HPDE6-E6E7 (cell line): ENCODE data around the gene DNAJC24.

Source experiments
- DNase-seq: peaks from one replicate; pipeline ENCODE4 v3.0.0; 2011; ENCODE audit warnings: missing footprints; ENCODE audit errors: extremely low spot score

The DNAJC24 gene

DNA sequence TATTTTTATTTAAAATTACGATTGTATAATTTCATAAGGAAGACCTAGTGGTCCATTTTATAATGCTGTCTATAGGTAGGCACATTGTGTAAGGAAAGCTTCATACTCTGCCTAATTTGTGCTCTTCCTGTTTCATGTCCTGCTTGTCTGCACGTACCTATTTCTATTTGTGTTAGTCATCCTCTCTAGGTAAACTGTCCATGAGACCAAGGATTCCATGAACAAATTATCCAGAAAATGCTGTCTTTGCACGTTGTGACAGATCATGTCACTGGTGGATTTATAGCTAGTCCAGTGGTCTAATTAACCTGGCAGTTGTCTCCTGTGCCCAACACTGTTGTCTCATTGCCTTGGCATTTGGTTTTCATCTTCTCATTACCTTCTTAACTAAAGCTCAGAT, 44.7 kb downstream of the DNAJC24 start:
- no peak for DNase-seq

GRCh38 chr11:31415435-31415834, 45.8 kb downstream of the DNAJC24 start:
- DNase-seq = no peak

- no peak for DNase-seq
Measured at GRCh38 chr11:31417357-31417756, 47.7 kb downstream of the DNAJC24 start.

DNA sequence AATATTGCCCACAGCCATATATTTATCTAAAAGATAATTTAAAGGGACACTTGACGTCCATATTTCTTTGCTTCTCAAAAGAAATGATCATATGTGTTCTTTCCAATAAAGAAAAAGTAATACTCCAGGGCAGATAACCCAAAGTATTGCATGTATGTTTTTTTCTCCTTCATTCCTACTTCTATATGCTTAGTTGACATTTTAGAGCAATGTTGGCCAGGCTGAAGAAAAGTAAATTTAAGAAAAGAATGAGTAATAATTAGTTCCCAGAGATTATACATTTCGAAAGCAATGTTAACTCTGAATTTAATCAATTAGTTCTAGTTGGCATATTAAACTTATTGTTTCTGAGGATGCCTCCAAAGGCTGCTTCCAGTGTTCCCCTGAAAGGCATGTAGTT, 48.2 kb downstream of the DNAJC24 start:
- DNase-seq = no peak

- no peak for DNase-seq
Measured at GRCh38 chr11:31419138-31419537, 49.5 kb downstream of the DNAJC24 start.

GRCh38 chr11:31419669-31420068, 50.0 kb downstream of the DNAJC24 start:
- DNase-seq = no peak

- no peak for DNase-seq
Measured at GRCh38 chr11:31421820-31422219, 52.2 kb downstream of the DNAJC24 start.

- DNase-seq = no peak
Measured at GRCh38 chr11:31422703-31423102, 53.0 kb downstream of the DNAJC24 start.

- no peak for DNase-seq
Measured at GRCh38 chr11:31424652-31425051, 55.0 kb downstream of the DNAJC24 start.

- no peak for DNase-seq
Measured at GRCh38 chr11:31433851-31434250, 64.2 kb downstream of the DNAJC24 start.

DNA sequence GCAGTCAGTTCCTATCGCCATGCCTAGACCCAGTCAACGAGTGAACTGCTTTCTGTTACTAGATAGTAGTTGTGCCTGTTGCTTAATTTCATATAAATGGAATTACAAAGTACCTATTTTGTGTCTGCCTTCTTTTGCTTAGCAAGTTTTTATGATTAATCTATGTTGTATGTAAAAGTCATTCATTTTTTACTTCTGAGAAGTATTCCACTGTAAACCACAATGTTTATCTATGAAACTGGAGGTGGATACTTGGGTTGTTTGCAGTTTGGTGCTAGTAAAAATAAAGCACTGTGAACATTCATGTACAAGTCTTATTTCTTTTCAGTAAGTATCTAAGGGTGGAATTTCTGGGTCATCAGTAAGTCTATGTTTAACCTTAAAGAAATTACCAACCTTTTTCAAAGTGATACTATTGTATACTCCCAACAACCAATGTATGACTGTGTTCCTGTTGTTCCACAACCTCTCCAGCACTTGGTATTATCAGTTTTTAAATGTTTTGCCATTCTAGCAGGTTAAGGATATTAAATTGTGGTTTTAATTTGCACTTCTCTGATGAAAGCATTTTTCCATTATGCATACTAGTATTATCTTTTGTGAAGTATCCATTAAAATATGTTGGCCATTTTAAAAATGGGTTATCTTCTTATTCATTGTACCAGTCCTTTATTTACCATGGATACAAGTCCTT, 68.2 kb downstream of the DNAJC24 start:
- no peak for DNase-seq

- no peak for DNase-seq
Measured at GRCh38 chr11:31441296-31441695, 71.6 kb downstream of the DNAJC24 start.

DNA sequence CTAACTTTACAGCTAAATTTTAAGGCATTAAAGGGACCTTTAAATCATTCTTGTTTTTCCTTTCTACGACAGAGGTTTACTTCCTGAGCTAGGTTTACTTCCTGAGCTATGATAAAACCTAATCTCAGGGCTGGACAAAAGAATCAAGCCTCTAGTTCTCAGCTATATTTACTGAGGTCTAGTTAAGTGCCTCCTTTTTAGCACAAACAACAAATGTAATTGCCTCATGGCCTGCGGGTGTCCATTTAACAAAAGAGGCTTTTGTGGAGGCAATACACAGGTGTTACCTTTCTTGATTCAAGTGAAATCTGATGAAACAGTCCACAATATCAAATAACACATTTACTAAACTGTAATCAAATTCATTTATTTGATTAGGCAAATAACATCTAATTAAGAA, 72.4 kb downstream of the DNAJC24 start:
- DNase-seq = no peak

GRCh38 chr11:31443802-31444201, 74.1 kb downstream of the DNAJC24 start:
- no peak for DNase-seq

DNA sequence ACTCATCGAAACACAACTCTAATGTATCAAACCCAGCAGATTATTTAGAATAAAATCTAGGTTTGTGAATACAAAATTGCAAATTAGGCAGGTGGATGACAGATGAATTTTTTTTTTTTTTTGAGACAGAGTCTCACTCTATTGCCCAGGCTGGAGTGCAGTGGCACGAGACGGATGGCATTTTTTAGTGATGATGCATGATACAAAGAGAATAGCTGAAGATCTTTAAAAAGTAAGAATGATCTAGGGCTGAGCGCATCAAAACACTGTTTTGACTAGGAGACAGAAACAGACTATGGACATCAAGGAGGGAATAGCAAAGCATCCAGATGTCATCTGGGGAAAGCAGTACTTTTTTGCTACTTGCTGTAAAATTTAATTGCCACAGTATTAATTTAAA, 76.0 kb downstream of the DNAJC24 start:
- DNase-seq = no peak

DNA sequence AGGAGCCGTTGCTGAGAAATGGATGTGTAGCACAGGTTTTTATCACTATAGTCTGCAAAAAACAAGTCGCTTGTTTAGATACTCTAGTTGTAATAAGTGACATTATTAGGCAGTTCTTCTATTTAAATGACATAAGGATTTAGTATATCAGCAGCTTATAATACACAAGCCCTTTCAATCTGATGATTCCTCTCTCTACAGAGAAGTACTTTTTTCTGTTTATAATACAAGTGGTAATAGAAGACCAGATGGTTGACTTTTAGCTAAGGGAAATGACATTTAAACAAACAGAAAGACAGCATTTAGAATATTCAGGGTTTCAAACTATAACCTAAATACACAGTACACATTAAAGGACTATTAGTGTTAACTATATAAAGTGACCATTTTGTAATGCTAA, 79.4 kb downstream of the DNAJC24 start:
- DNase-seq = no peak

DNA sequence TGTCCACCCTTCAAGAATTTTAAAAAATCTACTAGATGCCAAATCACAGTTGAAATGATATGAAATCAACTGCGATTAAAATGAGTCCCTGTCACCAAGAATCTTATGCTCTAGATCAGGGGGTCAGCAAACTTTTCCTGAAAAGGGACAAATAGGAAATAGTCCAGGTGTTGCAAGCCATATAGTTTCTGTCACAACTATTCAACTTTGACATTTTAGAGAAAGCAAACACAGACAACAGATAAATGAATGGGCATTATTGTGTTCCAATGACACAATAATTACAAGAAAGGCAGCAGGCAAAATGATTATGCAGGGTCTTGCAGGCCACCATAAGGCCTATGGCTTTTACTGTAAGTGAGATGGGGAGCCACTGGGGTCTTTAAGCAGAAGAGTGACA, 81.2 kb downstream of the DNAJC24 start:
- DNase-seq = no peak

GRCh38 chr11:31455177-31455576, 85.5 kb downstream of the DNAJC24 start:
- no peak for DNase-seq

- no peak for DNase-seq
Measured at GRCh38 chr11:31464436-31464835, 94.8 kb downstream of the DNAJC24 start.

GRCh38 chr11:31474083-31474482, 104.4 kb downstream of the DNAJC24 start:
- no peak for DNase-seq

- DNase-seq = no peak
Measured at GRCh38 chr11:31477528-31478222, 108.0 kb downstream of the DNAJC24 start.

- DNase-seq = no peak
Measured at GRCh38 chr11:31478223-31478590, 108.5 kb downstream of the DNAJC24 start.

GRCh38 chr11:31479066-31479465, 109.4 kb downstream of the DNAJC24 start:
- no peak for DNase-seq

DNA sequence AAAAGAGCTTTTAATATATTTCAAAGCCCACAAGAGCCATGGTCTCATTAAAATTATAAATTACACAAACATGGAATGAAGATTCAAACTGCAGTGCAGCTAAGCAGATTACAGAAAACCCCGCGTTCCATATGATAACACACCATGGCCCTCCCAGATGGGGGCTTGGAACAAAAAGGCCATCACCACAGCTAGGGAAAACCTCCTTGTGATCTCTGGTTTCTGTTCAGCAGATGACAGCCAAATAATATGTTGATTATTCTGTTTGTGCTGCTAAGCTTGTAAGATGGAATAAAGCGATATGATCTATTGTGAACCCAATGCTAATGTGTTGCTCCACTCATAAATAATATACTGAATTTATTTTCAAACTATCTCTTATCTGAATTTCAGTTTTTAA, 111.3 kb downstream of the DNAJC24 start:
- no peak for DNase-seq
